Skeletal muscle satellite cell (primary cell): ENCODE data around the gene PPARD.

Source experiments
- H3K27me3 ChIP-seq: 2 replicates; pipeline ENCODE4 v1.7.0; 2013; ENCODE audit warnings: low read length; ENCODE audit not compliant: control insufficient read depth, insufficient read depth
- H3K36me3 ChIP-seq: 2 replicates; pipeline ENCODE4 v1.7.0; 2013; ENCODE audit warnings: mild to moderate bottlenecking, control low read depth, low read length; ENCODE audit not compliant: insufficient read depth
- H3K4me1 ChIP-seq: 2 replicates; pipeline ENCODE4 v1.7.0; 2013; ENCODE audit warnings: low read length; ENCODE audit not compliant: control insufficient read depth, insufficient read depth
- H3K4me2 ChIP-seq: 2 replicates; pipeline ENCODE4 v1.7.0; 2013; ENCODE audit warnings: mild to moderate bottlenecking, low read length
- H3K4me3 ChIP-seq: 2 replicates; pipeline ENCODE4 v1.7.0; 2013; ENCODE audit warnings: low read length
- H3K9ac ChIP-seq: 2 replicates; pipeline ENCODE4 v1.7.0; 2013; ENCODE audit warnings: mild to moderate bottlenecking, low read depth, low read length, moderate library complexity
- H3K9me3 ChIP-seq: replicated peaks from 2 replicates; pipeline ENCODE4 v1.7.0; 2013; ENCODE audit warnings: mild to moderate bottlenecking, control low read depth, low read length

PPARD gene

GRCh38 chr6:35439308-35439707 lies 97.0 kb downstream of the PPARD start:
- Histone ChIP-seq H3K4me3 (no peak overlapping the region), H3K4me2 (no peak overlapping the region), H3K4me1 (peaks cover 9% of the 10 kb centered on the region), H3K9ac (no peak overlapping the region), H3K27me3 (no peaks in the 10 kb centered on the region), H3K36me3 (no peaks in the 10 kb centered on the region), H3K9me3 (no peaks in the 10 kb centered on the region)

GRCh38 chr6:35441205-35441604 lies 98.8 kb downstream of the PPARD start:
- peaks cover 7% of the 10 kb centered on the region for H3K4me1 ChIP-seq
- H3K4me3 ChIP-seq = no peak overlapping the region
- no peak overlapping the region for H3K4me2 ChIP-seq
- H3K9me3 ChIP-seq = no peaks in the 10 kb centered on the region
- no peak overlapping the region for H3K9ac ChIP-seq
- no peaks in the 10 kb centered on the region for H3K36me3 ChIP-seq
- H3K27me3 ChIP-seq = no peaks in the 10 kb centered on the region

GRCh38 chr6:35441642-35442041 lies 99.3 kb downstream of the PPARD start:
- Histone ChIP-seq H3K9me3 (no peaks in the 10 kb centered on the region), H3K4me1 (peaks cover 7% of the 10 kb centered on the region), H3K9ac (no peak overlapping the region), H3K4me2 (no peak overlapping the region), H3K27me3 (no peaks in the 10 kb centered on the region), H3K4me3 (no peak overlapping the region), H3K36me3 (no peaks in the 10 kb centered on the region)

- H3K4me2 ChIP-seq = no peak overlapping the region
- H3K4me3 ChIP-seq = no peak overlapping the region
- no peak overlapping the region for H3K9ac ChIP-seq
- H3K36me3 ChIP-seq = no peaks in the 10 kb centered on the region
- H3K27me3 ChIP-seq = no peaks in the 10 kb centered on the region
- peaks cover 7% of the 10 kb centered on the region for H3K4me1 ChIP-seq
- no peaks in the 10 kb centered on the region for H3K9me3 ChIP-seq
These were observed 100.3 kb downstream of the PPARD start for GRCh38 chr6:35442693-35443092.

GRCh38 chr6:35443341-35444030 lies 101.1 kb downstream of the PPARD start:
- H3K36me3 ChIP-seq = no peaks in the 10 kb centered on the region
- H3K4me1 ChIP-seq = peaks cover 7% of the 10 kb centered on the region
- H3K27me3 ChIP-seq = no peaks in the 10 kb centered on the region
- H3K4me2 ChIP-seq = no peak overlapping the region
- no peak overlapping the region for H3K9ac ChIP-seq
- H3K9me3 ChIP-seq = no peaks in the 10 kb centered on the region
- no peak overlapping the region for H3K4me3 ChIP-seq

- H3K4me1 ChIP-seq = peaks cover 7% of the 10 kb centered on the region
- H3K36me3 ChIP-seq = no peaks in the 10 kb centered on the region
- H3K27me3 ChIP-seq = no peaks in the 10 kb centered on the region
- no peak overlapping the region for H3K9ac ChIP-seq
- no peaks in the 10 kb centered on the region for H3K9me3 ChIP-seq
- no peak overlapping the region for H3K4me2 ChIP-seq
- H3K4me3 ChIP-seq = no peak overlapping the region
These were observed 103.3 kb downstream of the PPARD start for GRCh38 chr6:35445691-35446090.

- Histone ChIP-seq H3K4me2 (no peak overlapping the region), H3K9ac (no peak overlapping the region), H3K9me3 (no peaks in the 10 kb centered on the region), H3K4me1 (peaks cover 18% of the 10 kb centered on the region), H3K27me3 (no peaks in the 10 kb centered on the region), H3K4me3 (no peak overlapping the region), H3K36me3 (no peaks in the 10 kb centered on the region)
These were observed 105.8 kb downstream of the PPARD start for GRCh38 chr6:35448191-35448590.

- Histone ChIP-seq H3K4me1 (peaks cover 27% of the 10 kb centered on the region), H3K4me2 (no peak overlapping the region), H3K9me3 (no peaks in the 10 kb centered on the region), H3K9ac (no peak overlapping the region), H3K4me3 (no peak overlapping the region), H3K27me3 (no peaks in the 10 kb centered on the region), H3K36me3 (no peaks in the 10 kb centered on the region)
These were observed 107.0 kb downstream of the PPARD start for GRCh38 chr6:35449287-35449881.

- Histone ChIP-seq H3K36me3 (peaks cover 7% of the 10 kb centered on the region), H3K4me3 (peak overlapping the region; percentile 92), H3K27me3 (no peaks in the 10 kb centered on the region), H3K4me2 (peak overlapping the region; percentile 97), H3K9ac (no peak overlapping the region), H3K4me1 (peaks cover 30% of the 10 kb centered on the region), H3K9me3 (no peaks in the 10 kb centered on the region)
These were observed 109.2 kb downstream of the PPARD start for GRCh38 chr6:35451354-35452182.

- no peaks in the 10 kb centered on the region for H3K27me3 ChIP-seq
- H3K4me1 ChIP-seq = peaks cover 30% of the 10 kb centered on the region
- peak within 1 kb of the TSS; percentile 92 for H3K4me3 ChIP-seq
- peak within 1 kb of the TSS; percentile 83 for H3K9ac ChIP-seq
- peak within 1 kb of the TSS; percentile 97 for H3K4me2 ChIP-seq
- H3K36me3 ChIP-seq = peaks cover 8% of the 10 kb centered on the region
- no peaks in the 10 kb centered on the region for H3K9me3 ChIP-seq
These were observed 110.1 kb downstream of the PPARD start, which contains the start of gene FANCE for GRCh38 chr6:35452183-35453090. TSS of gene FANCE (plus strand) at chr6:35452338. CDS start at chr6:35452546, 208 bp downstream.

- Histone ChIP-seq H3K9ac (peak overlapping the region; percentile 83), H3K9me3 (no peaks in the 10 kb centered on the region), H3K27me3 (no peaks in the 10 kb centered on the region), H3K36me3 (peaks cover 15% of the 10 kb centered on the region), H3K4me3 (peak overlapping the region; percentile 92), H3K4me2 (peak overlapping the region; percentile 97), H3K4me1 (peaks cover 30% of the 10 kb centered on the region)
These were observed 110.9 kb downstream of the PPARD start for GRCh38 chr6:35453236-35453635.
